ENCODE data around the gene EPHB1. TPM values are rescaled to one million over a fixed set of nuclear protein-coding genes. Genes with fewer than 3 reads are reported as not detected.

Gene EPHB1
- total RNA-seq, 1 experiment from 2014 or later = 2.8 TPM

DNA sequence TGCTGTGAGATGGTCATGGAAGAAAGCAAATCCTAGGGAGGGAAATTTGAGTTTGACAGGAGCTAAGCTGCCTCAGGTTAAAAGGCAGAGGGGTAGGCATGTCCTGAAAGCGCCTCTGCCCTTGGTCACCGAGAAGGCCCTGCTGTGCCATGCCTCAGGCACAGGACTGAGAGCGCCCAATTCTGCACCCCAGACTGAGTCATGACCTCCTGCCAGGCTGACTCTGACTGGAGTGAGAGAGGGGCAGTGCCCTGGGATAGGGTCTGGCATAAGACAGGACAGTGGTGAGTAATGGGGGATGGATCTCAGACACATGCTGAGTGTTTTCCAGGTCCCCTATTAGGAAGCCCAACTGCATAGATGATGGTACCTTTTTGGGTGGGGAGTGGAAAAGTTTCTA lies 44.4 kb downstream of the EPHB1 start:
- Mint-ChIP-seq H3K4me3 (no peak overlapping the region), H3K4me1 (no peaks in the 10 kb centered on the region), H3K27me3 (ENCODE audit: low read depth) (0 out of 2 replicates have a peak, but pooled peaks cover 3% of the 10 kb centered on the region), H3K27ac (no peak overlapping the region), H3K36me3 (ENCODE audit: insufficient read depth in 1 of 3, low read depth in 3 of 3) (no peaks in the 10 kb centered on the region), H3K9me3 (peaks cover 0 to 5% of the 10 kb centered on the region in 2 experiments; a peak in 4 of 5 replicates)
- H3K27ac ChIP-seq (ENCODE audit: insufficient read length, low read depth, low read length) = no peak overlapping the region
- no peaks in the 10 kb centered on the region for H3K79me1 ChIP-seq (ENCODE audit: insufficient read depth, low read depth, low read length, poor library complexity, severe bottlenecking)
- no peak overlapping the region for H3K9ac ChIP-seq (ENCODE audit: extremely low read depth, insufficient read length, low read length)
- H2AFZ ChIP-seq (ENCODE audit: low read length) = no peak overlapping the region
- no peak overlapping the region for H2BK15ac ChIP-seq (ENCODE audit: low read depth, low read length)
- H2BK5ac ChIP-seq (ENCODE audit: insufficient read length, low read length) = no peak overlapping the region
- H2AK5ac ChIP-seq (ENCODE audit: insufficient read length, low read length) = no peak overlapping the region
- no peak overlapping the region for H3K23ac ChIP-seq (ENCODE audit: insufficient read length, low read depth, low read length)
- no peak overlapping the region for H2BK12ac ChIP-seq (ENCODE audit: insufficient read length, low read depth, low read length)
- WGBS (ENCODE audit: extremely low coverage, insufficient read length, low lambda C conversion rate) = no CpG with 5 or more reads among the region's 3 CpGs
- no peaks in the 10 kb centered on the region for H3K4me1 ChIP-seq (ENCODE audit: insufficient read depth, low read length)
- H2BK120ac ChIP-seq (ENCODE audit: low read depth, low read length, poor library complexity, severe bottlenecking) = no peak overlapping the region
- no peak overlapping the region for H3K4me2 ChIP-seq (ENCODE audit: insufficient read depth, insufficient read length, low read length)
- no peaks in the 10 kb centered on the region for H4K20me1 ChIP-seq (ENCODE audit: control insufficient read depth, insufficient read depth, insufficient read length)
- H4K91ac ChIP-seq (ENCODE audit: insufficient read length, low read depth, low read length) = no peak overlapping the region
- H4K8ac ChIP-seq (replicated peaks; ENCODE audit: insufficient read length, low read depth, low read length) = no peak overlapping the region
- TF ChIP-seq, protein P1, sequence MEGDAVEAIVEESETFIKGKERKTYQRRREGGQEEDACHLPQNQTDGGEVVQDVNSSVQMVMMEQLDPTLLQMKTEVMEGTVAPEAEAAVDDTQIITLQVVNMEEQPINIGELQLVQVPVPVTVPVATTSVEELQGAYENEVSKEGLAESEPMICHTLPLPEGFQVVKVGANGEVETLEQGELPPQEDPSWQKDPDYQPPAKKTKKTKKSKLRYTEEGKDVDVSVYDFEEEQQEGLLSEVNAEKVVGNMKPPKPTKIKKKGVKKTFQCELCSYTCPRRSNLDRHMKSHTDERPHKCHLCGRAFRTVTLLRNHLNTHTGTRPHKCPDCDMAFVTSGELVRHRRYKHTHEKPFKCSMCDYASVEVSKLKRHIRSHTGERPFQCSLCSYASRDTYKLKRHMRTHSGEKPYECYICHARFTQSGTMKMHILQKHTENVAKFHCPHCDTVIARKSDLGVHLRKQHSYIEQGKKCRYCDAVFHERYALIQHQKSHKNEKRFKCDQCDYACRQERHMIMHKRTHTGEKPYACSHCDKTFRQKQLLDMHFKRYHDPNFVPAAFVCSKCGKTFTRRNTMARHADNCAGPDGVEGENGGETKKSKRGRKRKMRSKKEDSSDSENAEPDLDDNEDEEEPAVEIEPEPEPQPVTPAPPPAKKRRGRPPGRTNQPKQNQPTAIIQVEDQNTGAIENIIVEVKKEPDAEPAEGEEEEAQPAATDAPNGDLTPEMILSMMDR (conservative IDR thresholded peaks at IDR 0.05) = no peak
- H3K23me2 ChIP-seq (ENCODE audit: insufficient read length, low read depth, low read length, poor library complexity, severe bottlenecking) = no peaks in the 10 kb centered on the region
- H3K4ac ChIP-seq (ENCODE audit: low read depth, low read length) = no peak overlapping the region
- H4K5ac ChIP-seq (ENCODE audit: insufficient read length, low read depth, low read length) = no peak overlapping the region
- no peaks in the 10 kb centered on the region for H3K27me3 ChIP-seq (ENCODE audit: insufficient read depth, low read length)
- no peaks in the 10 kb centered on the region for H3K9me3 ChIP-seq (ENCODE audit: control insufficient read depth, low read depth, low read length)
- H3T11ph ChIP-seq (ENCODE audit: low read length) = no peak overlapping the region
- no peak overlapping the region for H3K18ac ChIP-seq (ENCODE audit: insufficient read length, low read depth, low read length)
- H3K14ac ChIP-seq (ENCODE audit: insufficient read depth, low read length) = no peak overlapping the region
- H3K56ac ChIP-seq (ENCODE audit: insufficient read length, low read depth, low read length) = no peak overlapping the region
- no peak for DNase-seq
- H3K79me2 ChIP-seq (ENCODE audit: insufficient read depth, low read length) = no peaks in the 10 kb centered on the region
- no peak overlapping the region for H2BK20ac ChIP-seq (ENCODE audit: low read depth, low read length, poor library complexity, severe bottlenecking)

All from H9 (cell line).